KG1 (cell line): Measurements from ENCODE around the gene FIGNL2.
"Not testable (repeated sequence)": the region's sequence is repeated elsewhere in the genome, so short reads cannot be mapped to it uniquely, and the experiment has no call there.

Experiments
- DNase-seq: peaks from one replicate; lab custom pipeline; 2025; lab: John Stamatoyannopoulos, UW

The FIGNL2 gene, protein sequence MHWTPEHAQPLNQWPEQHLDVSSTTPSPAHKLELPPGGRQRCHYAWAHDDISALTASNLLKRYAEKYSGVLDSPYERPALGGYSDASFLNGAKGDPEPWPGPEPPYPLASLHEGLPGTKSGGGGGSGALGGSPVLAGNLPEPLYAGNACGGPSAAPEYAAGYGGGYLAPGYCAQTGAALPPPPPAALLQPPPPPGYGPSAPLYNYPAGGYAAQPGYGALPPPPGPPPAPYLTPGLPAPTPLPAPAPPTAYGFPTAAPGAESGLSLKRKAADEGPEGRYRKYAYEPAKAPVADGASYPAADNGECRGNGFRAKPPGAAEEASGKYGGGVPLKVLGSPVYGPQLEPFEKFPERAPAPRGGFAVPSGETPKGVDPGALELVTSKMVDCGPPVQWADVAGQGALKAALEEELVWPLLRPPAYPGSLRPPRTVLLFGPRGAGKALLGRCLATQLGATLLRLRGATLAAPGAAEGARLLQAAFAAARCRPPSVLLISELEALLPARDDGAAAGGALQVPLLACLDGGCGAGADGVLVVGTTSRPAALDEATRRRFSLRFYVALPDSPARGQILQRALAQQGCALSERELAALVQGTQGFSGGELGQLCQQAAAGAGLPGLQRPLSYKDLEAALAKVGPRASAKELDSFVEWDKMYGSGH

DNA sequence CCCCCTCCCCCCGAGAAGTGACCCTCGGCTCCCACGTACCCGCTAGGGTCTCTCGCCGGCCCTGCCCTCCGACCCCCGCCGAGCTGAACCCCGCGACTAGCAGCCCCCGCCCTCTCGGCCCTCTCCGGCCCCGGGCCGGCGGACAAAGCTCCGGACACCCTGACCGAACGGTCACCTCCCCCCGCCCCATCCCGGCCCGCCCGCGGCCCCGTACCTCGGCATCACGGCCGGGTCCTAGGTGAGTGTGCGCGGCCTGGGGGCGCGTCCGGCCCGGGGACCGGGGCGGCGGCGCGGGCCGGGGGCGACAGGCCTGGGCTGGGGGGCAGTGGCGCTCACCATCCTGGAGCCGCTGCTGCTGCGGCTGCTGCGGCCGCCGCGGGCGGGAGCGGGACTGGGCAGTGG, at the start of gene FIGNL2:
Gene FIGNL2, minus strand, starts transcription at position 393 of the 402 bp plus-strand sequence. CDS start 26,305 bp downstream, outside the sequence.
- no peak for DNase-seq

DNA sequence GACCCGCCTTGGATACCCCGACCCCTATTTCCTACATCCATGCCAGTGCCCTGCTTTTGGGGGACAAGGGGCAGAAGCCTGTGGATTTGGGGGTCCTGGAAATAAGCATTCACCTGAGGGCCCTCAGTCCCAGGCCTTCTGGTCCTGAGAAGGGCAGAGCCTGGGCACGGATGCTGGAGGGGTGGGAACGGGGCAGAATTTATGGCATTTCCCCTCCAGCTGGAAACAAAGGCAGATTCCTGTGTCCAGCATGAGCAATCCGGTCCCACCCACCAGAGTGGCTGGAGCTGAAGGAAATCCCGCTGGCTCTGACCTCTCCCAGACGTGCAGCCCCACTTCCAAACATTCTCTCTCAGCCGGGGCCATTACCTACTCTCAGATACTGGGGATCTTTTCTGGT, 48.7 kb upstream of the FIGNL2 start:
- DNase-seq, result no peak

DNA sequence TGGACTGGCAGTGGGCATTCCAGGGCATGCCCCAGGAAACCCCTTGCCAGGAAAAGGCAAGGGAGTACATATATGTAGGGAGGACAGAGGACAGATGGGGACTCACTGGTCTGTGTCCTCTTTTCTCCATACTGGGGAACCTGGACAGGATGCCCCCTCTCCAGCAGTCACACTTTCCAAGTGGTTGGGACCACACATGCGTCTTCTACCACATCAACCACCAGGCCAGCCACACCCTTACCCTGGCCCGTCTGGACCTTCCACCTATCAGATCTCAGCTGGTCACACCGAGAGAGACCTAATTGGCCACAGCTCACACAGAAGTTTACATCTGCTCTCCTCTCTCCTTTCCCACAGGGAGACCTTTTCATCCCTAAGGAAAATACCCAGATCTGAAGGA, 47.7 kb upstream of the FIGNL2 start:
- no peak for DNase-seq

DNA sequence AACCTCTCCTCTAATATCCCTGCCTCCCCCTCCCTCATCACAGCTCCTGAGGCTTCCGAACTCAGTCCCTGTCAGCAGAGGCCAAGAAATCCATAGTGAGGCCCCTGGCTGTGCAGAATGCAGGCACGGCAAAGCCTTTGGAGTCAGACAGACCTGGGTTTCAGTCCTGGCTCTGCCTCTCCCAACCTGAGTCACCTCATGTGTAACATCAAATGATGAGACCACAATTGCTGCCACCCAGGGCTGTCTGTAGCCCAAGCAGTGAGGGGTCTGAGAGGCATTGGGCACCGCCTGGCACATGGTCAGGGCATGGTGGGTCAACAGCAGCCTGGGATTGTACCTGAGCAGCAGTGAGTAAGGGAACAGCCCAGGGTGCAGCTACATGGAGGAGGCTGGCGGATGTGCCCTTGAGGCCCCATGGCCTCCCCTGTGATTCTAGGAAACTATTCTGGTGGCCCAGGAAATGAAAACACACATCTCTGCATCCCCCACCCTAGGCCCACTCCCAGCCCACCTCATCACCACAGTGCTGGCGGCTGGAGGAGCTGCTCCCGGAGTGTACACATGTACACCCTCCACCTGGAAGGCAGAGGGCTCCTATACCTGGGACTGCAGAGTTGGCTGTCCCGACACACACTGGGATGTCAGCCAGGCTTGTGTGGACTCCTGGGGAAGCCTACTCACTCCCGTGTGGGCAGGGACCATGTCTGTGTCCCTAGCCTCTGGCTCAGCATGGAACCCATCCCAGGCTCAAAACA, 47.0 kb upstream of the FIGNL2 start:
- DNase-seq, result no peak

DNA sequence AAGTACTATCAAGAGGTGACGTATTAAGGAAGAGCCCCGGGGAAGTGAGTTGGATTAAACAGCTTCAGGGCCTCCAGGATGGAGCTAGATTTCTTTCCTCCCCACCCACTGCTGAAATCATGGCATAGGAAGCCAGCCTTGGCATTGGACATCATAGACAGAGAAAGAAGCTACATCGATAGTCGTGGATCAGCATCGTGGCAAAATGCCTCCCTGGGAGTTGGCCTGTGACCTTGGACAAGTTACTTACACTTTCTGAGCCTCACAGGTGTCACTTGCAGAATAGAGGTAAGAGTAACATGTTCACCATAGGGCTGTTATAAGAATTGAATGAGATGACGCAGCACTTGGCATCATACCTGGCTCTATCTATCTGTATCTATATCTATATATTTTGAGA, 45.3 kb upstream of the FIGNL2 start:
- no peak for DNase-seq

DNA sequence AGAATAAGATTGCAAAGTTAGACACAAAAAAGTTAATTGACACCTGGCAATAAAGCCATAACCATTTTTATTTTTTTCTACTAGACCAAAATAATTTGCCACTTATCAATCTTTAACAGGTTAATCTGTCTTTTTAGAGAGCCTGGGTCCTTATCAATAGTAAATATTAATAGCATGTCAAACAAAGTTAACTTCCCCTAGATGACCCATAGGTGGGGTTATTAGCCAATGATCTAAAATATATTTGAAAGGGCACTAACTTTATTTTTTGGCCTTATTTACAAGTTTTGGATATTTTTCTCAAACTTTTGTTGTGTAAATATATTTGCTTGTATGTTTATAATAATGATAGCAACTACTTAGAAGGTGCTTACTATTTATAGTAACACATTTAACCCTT, 43.3 kb upstream of the FIGNL2 start:
- DNase-seq, result no peak

DNA sequence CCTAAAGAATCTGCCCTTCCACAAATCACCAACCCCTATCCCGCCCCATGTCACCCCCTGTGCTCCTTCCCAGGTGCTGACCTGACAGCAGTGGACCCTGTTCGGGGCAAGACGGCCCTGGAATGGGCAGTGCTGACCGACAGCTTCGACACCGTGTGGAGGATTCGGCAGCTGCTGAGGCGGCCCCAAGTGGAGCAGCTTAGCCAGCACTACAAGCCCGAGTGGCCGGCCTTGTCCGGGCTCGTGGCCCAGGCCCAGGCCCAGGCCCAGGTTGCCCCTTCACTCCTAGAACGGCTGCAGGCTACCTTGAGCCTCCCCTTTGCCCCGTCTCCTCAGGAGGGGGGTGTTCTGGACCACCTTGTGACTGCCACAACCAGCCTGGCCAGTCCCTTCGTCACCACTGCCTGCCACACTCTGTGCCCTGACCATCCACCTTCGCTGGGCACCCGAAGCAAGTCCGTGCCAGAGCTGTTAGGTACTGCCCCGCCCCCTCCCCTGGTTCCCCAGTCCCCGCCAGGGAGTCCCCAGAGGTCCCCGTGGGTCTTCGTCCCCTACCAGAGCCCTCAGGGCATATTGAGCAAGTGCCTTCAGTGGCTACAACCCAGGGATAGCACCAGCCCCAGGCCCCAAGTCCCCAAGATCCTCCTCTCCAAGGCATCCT, 42.1 kb upstream of the FIGNL2 start:
- no peak for DNase-seq

DNA sequence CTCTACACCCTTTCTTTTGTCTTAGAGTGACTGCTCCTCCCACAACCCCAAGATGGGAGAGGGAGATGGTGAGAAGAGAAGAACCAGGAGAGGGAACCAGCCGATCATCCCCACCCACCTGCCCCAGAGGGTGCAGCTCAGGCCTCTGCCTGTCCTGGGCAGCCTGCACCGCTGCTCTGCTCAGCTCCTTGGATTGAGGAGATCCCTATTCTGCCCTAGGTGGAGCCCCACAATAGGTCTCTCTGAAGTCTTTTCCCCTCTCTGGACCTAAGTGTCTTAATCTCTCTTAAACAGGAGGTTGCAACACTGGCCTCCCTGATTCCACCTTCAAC, 41.6 kb upstream of the FIGNL2 start:
- no peak for DNase-seq

DNA sequence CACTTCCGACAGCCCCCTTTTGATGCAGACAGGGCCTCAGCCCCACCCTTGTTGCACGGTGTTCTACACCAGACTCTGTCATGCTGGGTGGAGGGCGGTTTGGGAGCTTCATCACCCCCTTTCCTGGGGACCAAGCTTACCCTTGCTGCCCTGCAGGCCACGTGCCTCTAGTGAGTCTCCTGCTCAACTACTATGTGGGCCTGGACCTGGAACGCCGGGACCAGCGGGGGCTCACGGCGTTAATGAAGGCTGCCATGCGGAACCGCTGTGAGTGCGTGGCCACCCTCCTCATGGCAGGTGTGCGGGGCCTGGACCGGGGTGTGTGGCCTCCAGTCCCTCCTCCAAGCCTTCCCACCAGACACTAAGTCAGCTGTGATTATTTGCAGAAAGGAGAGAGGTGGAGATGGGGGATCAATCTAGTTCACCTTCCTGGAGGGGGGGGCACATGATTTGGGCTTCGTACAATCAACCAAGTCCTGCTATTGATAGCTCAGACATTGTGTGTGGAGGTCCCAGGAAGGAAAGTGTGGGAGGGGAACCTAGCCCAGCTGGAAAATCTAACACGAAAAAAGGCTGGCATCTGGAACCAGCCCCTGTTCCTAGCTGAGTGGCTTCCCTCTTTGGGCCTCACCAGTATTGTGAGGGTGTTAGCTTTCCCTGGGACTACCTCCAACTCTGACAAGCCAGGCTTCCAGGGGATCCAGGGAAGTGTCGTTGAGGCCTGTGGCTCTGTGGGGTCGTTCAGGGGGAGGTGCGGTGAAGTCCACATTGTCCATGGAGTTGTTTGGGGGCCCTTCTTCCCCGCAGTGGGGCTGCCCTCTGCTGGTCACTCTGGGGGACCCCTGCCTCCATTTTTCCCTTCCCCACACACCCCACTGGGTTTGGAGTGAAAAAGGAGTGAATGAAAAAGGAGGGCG, 41.0 kb upstream of the FIGNL2 start:
- DNase-seq, result no peak

DNA sequence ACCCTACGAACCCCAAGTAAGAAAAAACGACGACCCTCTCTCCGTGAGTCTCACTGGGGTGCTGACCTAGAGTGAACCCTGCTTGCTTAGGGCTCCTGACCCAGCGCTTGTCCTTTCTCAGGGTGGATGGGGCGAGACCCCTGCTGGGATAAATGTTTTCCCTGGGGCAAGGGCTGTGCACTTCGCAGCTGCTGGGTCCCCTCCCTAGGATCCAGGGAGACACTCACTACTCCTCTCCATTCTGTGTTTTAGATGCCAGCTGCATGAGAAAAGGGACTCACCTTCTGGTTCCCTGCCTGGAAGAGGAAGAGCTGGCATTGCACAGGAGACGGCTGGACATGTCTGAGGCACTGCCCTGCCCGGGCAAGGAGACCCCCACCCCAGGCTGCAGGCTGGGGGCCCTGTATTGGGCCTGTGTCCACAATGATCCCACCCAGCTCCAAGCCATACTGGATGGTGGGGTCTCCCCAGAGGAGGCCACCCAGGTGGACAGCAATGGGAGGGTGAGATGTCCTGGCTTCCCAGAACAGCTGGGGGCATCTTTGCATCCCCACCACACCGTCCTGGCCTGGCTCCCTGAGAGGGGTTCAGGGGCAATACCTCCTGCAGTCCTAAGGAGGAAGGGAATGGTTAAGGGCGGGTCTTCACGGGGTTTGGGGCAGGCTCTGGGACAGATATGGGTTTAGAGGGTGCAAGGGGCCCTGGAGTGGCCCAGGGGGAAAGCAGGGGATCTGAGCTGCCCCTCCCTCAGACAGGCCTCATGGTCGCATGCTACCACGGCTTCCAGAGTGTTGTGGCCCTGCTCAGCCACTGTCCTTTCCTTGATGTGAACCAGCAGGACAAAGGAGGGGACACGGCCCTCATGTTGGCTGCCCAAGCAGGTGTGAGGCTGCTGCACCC, 40.0 kb upstream of the FIGNL2 start:
- DNase-seq, result no peak

DNA sequence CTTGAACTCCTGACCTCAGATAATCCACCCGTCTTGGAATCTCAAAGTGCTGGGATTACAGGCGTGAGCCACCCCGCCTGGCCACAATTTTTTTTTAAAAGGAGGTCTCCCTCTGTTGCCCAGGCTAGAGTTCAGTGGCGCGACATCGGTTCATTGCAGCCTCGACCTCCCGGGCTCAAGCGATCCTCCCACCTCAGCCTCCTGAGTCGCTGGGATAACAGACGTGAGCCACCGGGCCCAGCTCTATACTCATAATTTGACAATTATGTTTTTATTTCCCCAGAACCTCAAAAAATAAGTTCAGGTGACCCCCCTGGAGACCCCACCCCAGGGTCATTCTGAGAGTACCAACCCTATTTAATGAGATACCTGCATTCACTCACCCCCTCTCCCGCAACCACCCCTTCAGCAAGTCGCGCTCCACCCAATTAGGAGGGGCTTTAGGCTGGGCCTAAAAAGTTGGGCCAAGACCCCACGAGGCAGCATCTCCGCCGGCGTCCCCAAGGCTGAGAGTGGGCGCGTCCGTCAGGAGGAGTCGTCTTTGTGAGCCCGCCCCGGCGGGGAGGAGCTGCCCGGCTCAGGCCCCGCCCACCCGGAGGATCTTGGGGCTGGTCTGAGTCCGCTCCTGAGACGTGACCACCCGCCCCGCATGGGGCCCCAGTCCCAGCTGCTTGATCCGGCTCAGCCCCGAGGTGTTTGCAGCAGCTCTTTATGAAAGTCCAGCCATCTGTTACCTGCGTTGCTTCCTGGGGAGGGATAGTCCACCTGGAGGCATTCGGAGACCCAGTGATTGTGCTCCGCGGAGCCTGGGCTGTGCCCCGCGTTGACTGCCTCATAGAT, 39.2 kb upstream of the FIGNL2 start, which contains the start of gene ANKRD33:
Gene ANKRD33, plus strand, starts transcription at position 628 of the 840 bp plus-strand sequence. Its CDS starts 84 bp downstream, at position 712.
- DNase-seq, result no peak

DNA sequence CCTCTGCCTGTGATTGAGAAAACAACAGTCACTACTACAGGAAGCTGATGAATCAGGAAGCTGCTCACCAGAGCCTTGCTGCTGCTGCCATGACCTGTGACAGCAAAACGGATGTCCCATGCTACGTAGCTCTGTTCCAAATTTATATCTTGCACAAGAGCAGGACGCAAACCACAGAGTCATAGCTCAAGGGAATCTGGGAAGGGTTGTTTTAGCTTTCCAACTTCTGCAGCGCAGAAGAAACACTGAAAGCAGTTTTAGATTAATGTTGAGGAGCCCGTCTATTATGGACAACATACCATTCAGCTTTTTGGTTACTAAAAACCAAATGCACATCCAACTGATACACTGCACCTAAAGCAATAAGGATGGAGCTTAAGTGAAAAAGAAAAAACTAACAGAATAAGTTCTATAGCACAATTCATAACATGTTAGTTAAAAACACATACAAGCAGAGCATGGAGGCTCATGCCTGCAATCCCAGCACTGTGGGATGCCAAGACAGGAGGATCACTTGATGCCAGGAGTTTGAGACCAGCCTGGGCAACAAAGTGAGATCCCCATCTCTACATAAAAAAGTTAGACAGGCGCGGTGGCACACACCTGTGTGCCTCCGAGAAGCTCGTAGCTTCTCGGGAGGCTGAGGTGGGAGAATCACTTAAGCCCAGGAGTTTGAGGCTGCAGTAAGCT, 37.6 kb upstream of the FIGNL2 start:
- no peak for DNase-seq

DNA sequence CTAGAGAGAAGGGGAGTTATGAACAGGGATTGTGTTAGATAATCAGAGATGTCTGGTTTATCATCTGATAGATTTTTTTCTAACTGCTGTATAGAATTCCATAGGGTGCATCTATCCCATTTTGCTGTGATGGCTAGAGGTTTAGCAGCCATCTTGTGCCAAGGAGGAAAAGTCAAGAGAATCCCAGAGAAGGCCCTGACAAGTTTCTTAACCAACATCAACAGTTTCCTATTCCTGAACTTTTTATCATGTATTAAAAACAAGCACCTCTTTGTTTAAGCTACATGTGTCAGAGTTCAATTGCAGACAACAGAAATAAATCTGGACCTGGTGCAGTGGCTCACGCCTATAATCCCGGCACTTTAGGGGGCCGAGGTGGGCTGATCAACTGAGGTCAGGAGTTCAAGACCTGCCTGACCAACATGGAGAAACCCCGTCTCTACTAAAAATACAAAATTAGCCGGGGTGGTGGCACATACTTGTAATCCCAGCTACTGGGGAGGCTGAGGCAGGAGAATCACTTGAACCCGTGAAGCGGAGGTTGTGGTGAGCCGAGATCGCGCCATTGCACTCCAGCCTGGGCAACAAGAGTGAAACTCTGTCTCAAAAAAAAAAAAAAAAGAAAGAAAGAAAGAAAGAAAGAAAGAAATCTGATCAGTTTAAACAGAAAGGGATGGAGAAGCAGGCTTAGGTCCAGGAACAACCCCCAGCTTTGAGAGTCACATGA, 36.9 kb upstream of the FIGNL2 start:
- DNase-seq, result not testable (repeated sequence)

DNA sequence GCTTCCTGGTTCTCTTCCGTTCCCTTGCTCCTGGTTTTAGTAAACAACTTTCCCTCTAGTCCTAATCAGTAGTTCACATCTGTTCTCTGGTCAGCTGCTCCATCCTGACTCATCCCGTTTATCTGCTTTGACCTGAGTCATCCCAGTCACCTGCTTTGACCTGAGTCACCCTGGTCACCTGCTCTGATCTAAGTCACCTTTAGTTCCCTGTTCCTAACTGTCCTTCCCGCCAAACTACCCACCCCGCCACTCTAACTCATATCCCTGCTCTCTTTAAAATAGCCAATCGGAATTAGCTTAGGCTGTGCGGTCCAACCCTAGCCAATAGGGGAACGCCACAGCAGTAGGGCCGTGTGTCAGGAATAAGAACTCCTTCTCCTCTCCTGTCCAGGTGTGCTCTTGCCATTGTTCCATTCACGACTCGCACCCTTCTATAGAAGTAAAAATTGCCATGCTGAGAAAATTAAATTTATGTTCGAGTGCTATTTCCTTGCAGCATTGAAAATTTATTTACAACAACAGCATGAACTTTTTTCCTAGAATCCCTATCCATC, 36.2 kb upstream of the FIGNL2 start:
- DNase-seq, result no peak

DNA sequence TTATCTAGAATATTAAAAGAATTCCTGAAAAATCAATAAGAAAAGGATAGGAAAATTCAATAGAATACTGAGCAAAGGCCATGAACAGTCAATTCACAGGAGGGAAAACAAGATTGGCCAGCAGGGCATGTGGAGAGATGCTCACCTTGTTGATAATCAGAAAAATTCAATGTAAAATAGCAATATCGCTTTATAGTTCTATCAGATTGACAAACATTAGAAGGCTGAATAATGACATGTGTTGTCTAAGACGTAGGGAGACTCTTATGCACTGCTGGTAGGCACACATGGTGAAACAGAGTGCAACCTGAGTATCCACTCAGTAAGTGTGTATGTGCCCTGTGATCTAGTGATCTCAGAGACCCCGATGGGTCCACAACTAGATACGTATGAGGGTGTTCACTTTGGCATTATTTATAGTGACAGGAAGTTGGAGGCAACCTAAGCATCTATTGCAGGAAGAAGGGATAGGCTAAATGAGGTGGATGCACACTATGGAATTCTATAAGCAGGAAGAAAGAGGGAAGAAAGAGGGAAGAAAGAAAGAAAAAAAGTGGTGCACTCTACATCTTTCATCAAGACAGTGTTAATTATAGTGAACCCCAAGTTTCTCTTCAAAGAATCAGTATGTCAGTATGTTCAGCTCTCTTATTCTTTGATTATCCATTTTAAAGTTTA, 35.6 kb upstream of the FIGNL2 start:
- DNase-seq, result no peak

DNA sequence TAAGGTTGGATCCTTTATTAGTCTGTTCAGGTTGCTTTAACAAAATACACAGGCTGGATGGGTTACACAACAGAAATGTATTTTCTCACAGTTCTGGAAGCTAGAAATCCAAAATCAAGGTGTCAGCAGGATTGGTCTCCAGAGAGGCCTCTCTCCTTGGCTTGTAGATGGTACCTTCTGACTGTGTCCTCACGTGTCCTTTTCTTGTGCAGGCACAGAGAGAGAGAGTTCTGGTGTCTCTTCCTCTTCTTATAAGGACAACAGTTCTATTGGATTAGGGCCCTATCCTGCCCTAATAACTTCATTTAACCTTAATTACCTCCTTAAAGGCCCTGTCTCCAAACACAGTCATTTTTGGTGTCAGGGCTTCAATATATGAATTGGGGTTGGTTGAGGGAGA, 34.8 kb upstream of the FIGNL2 start:
- no peak for DNase-seq

DNA sequence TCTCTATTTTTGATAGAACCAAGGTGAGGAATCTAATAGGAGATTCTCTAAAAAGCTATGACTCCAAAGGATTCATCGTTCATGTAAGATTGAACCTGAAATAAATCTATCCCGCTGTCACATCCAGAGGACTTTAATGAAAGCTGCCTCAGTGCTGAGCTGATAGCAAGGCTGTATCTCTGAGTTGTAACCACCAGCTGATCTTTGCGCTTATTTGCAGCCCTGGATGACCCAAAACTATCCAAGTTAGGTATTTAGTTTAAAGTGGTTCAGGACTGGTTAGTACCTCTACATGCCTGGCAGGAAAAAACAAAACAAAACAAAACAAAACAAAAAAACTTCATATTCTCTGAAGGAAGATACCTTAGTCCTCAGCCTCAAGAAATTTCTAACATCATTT, 30.6 kb upstream of the FIGNL2 start:
- DNase-seq, result no peak
